ENCODE data around the gene SLC41A2.
"Not testable (repeated sequence)": the region's sequence is repeated elsewhere in the genome, so short reads cannot be mapped to it uniquely, and the experiment has no call there.

SLC41A2 gene

GRCh38 chr12:104958001-104958804 is at the start of gene SLC41A2:
Gene SLC41A2 (minus strand): TSS chr12:104958290. CDS start chr12:104928527, 29,763 bp downstream.
- DNase-seq = peak; percentile 96

- no peak for DNase-seq
These were observed 43.4 kb upstream of the SLC41A2 start for GRCh38 chr12:105001476-105001875.

GRCh38 chr12:104999347-104999685 is 41.2 kb upstream of the SLC41A2 start:
- DNase-seq = no peak

GRCh38 chr12:104998423-104999346 is 40.6 kb upstream of the SLC41A2 start:
- no peak for DNase-seq

GRCh38 chr12:104997541-104997940 is 39.5 kb upstream of the SLC41A2 start:
- no peak for DNase-seq

- DNase-seq = no peak
These were observed 36.2 kb upstream of the SLC41A2 start for GRCh38 chr12:104994336-104994735.

GRCh38 chr12:104991565-104992128 is 33.6 kb upstream of the SLC41A2 start:
- no peak for DNase-seq

- DNase-seq = no peak
These were observed 32.9 kb upstream of the SLC41A2 start for GRCh38 chr12:104990950-104991349.

GRCh38 chr12:104986022-104986941 is 28.2 kb upstream of the SLC41A2 start, which contains the start of gene NOPCHAP1:
Gene NOPCHAP1 (plus strand): TSS chr12:104986316. CDS start chr12:104986353, 37 bp downstream.
- DNase-seq = peak; percentile 99

GRCh38 chr12:104985206-104985605 is 27.1 kb upstream of the SLC41A2 start:
- DNase-seq = no peak

- DNase-seq = not testable (repeated sequence)
These were observed 19.6 kb upstream of the SLC41A2 start for GRCh38 chr12:104977688-104978087.

- DNase-seq = no peak
These were observed 18.6 kb upstream of the SLC41A2 start for GRCh38 chr12:104976703-104977102.

GRCh38 chr12:104975587-104976343 is 17.7 kb upstream of the SLC41A2 start:
- DNase-seq = no peak

GRCh38 chr12:104974626-104975290 is 16.7 kb upstream of the SLC41A2 start:
- DNase-seq = no peak

- no peak for DNase-seq
These were observed 15.2 kb upstream of the SLC41A2 start for GRCh38 chr12:104973250-104973649.

- no peak for DNase-seq
These were observed 13.2 kb upstream of the SLC41A2 start for GRCh38 chr12:104971306-104971705.

GRCh38 chr12:104969343-104969742 is 11.3 kb upstream of the SLC41A2 start:
- no peak for DNase-seq

- DNase-seq = no peak
These were observed 8.6 kb upstream of the SLC41A2 start for GRCh38 chr12:104966677-104967076.

GRCh38 chr12:104964856-104965205 is 6.7 kb upstream of the SLC41A2 start:
- no peak for DNase-seq

GRCh38 chr12:104964167-104964855 is 6.2 kb upstream of the SLC41A2 start:
- DNase-seq = no peak

Measured in islet precursor cell (in vitro differentiated cells).